Uterus (tissue), 4 donors: Measurements from ENCODE around the gene MICAL2. TPM values are rescaled to one million over a fixed set of nuclear protein-coding genes. Genes with fewer than 3 reads are reported as not detected.

ENCODE experiments used
- DNase-seq, 2 donors: peaks; one replicate each; pipeline ENCODE4 v3.0.0-alpha.2; 2019 to 2020
- H3K27ac ChIP-seq, 2 donors: fragments of 200-600 bp; sonication (generic); 1 replicate in 1 of 2; 2 replicates in 1 of 2; pipeline ENCODE4 v1.5.1; 2016 to 2018
- H3K27me3 ChIP-seq, 2 donors: fragments of 200-600 bp; sonication (generic); one replicate each; pipeline ENCODE4 v1.5.1; 2018 to 2019; ENCODE audit warnings: control low read depth in 1 of 2
- H3K36me3 ChIP-seq, 2 donors: fragments of 200-600 bp; sonication (generic); one replicate each; pipeline ENCODE4 v1.5.1; 2019; ENCODE audit warnings: control low read depth in 1 of 2
- H3K4me1 ChIP-seq, 2 donors: fragments of 200-600 bp; sonication (generic); one replicate each; pipeline ENCODE4 v1.5.1; 2018 to 2019; ENCODE audit warnings: control low read depth in 1 of 2
- H3K4me3 ChIP-seq, 2 donors: fragments of 200-600 bp; sonication (generic); 1 replicate in 1 of 2; 2 replicates in 1 of 2; pipeline ENCODE4 v1.5.1; 2018 to 2019; ENCODE audit warnings: mild to moderate bottlenecking in 1 of 2
- H3K9me3 ChIP-seq, 2 donors: fragments of 200-600 bp; sonication (generic); one replicate each; pipeline ENCODE4 v1.5.1; 2019; ENCODE audit warnings: control low read depth in 1 of 2
- POLR2A ChIP-seq, 2 donors: fragments of 450-650 bp; IDR thresholded peaks; one replicate each; pipeline ENCODE4 v1.6.1; 2016; ENCODE audit warnings: antibody characterized with exemption in 2 of 2, mild to moderate bottlenecking in 1 of 2, moderate library complexity in 1 of 2
- intact Hi-C: fragments of 100-400 bp; cut with DNase I; formaldehyde crosslinking; loops from one replicate; pipeline ENCODE4 v1.15.1; 2023; ENCODE audit warnings: low total_unique reads
- total RNA-seq, 4 donors: library from RNA; depleted of rRNA in 3 of 4; stranded (reverse); fragments of >200 nt in 3 of 4; gene quantifications; one replicate each; pipeline versions ENCODE4 v1.1.0 to v1.2.4, GENCODE V29; 2014 to 2023
- TF ChIP-seq, protein P1 (sequence below), 4 experiments: fragments of 200-600 bp in 2 of 4; fragments of 450-650 bp in 2 of 4; sonication (generic) in 2 of 4; IDR thresholded peaks; one replicate each; pipeline ENCODE4 v1.5.1; 2016 to 2019; ENCODE audit warnings: antibody characterized with exemption in 4 of 4, mild to moderate bottlenecking in 2 of 4, moderate library complexity in 1 of 4
- donor health status: DM: yes; HTN: yes; CAD: no.

Gene MICAL2
- total RNA-seq, 4 donors from 2014 or later, result 29.6 to 139 (median 53.1) TPM

DNA sequence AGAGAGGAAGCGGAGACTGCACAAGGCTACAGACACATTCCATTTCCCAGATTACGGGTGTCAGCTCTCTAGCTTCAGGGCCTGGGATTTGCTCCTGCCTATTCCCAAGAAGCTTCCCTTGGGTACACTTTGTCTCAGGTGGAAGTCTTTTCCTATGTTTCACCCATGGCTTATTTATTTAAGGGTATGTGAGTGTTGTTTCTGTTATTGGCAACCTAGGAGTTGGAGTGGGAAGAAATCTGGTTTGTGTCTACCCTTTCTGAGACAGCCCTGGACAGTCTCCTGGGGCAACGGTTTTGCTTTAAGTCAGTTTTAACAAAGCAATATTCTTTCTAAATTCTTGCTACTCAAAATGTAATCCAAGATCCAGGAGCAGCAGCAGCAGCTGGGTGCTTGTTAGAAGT is 127.0 kb downstream of the MICAL2 start:
- DNase-seq, result peak; percentile 40 to 55
- intact Hi-C loops, result loop anchor here (5.0 kb wide), 1 partner anchor 190 kb away; no protein-coding TSS in a partner anchor
- no peaks in the 10 kb centered on the region for H3K27me3 ChIP-seq
- no peak overlapping the region for H3K4me3 ChIP-seq
- H3K36me3 ChIP-seq, result no peaks in the 10 kb centered on the region
- TF ChIP-seq, protein P1, sequence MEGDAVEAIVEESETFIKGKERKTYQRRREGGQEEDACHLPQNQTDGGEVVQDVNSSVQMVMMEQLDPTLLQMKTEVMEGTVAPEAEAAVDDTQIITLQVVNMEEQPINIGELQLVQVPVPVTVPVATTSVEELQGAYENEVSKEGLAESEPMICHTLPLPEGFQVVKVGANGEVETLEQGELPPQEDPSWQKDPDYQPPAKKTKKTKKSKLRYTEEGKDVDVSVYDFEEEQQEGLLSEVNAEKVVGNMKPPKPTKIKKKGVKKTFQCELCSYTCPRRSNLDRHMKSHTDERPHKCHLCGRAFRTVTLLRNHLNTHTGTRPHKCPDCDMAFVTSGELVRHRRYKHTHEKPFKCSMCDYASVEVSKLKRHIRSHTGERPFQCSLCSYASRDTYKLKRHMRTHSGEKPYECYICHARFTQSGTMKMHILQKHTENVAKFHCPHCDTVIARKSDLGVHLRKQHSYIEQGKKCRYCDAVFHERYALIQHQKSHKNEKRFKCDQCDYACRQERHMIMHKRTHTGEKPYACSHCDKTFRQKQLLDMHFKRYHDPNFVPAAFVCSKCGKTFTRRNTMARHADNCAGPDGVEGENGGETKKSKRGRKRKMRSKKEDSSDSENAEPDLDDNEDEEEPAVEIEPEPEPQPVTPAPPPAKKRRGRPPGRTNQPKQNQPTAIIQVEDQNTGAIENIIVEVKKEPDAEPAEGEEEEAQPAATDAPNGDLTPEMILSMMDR (IDR thresholded peaks at IDR 0.05), result no peak
- TF ChIP-seq POLR2A (IDR thresholded peaks at IDR 0.05), result no peak
- H3K27ac ChIP-seq, result peak overlapping the region; percentile 71 to 77
- no peaks in the 10 kb centered on the region for H3K4me1 ChIP-seq
- H3K9me3 ChIP-seq, result no peaks in the 10 kb centered on the region

DNA sequence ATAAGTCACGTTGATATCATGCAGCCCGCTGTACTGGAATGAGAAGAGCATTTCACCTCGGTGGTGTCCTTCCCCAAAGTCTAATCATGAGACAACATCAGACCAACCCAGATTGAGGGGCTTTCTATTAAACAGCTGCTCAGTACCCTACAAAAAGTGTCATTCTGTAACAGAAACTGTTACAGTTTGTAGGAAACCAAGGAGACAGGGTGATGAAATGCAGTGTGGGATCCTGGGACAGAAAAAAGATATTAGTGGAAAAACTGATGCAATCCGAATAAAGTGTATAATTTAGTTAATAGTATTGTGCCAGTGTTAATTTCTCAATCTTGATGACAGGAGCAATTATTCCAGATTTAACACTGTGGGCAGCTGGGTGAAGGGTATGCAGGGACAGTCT is 128.0 kb downstream of the MICAL2 start:
- Histone ChIP-seq H3K4me1 (no peaks in the 10 kb centered on the region), H3K4me3 (no peak overlapping the region), H3K27me3 (no peaks in the 10 kb centered on the region), H3K9me3 (no peaks in the 10 kb centered on the region), H3K27ac (peak overlapping the region; percentile 71 to 77), H3K36me3 (no peaks in the 10 kb centered on the region)
- intact Hi-C loops, result loop anchor here (5.0 kb wide), 1 partner anchor 191 kb away; no protein-coding TSS in a partner anchor
- TF ChIP-seq, protein P1 (IDR thresholded peaks at IDR 0.05), result no peak
- TF ChIP-seq POLR2A (IDR thresholded peaks at IDR 0.05), result no peak
- DNase-seq, result no peak

GRCh38 chr11:12239396-12239795 is 129.0 kb downstream of the MICAL2 start:
- DNase-seq, result no peak
- no peaks in the 10 kb centered on the region for H3K4me1 ChIP-seq
- intact Hi-C loops, result loop anchor here (5.0 kb wide), 1 partner anchor 192 kb away; no protein-coding TSS in a partner anchor
- H3K4me3 ChIP-seq, result no peak overlapping the region
- TF ChIP-seq, protein P1 (IDR thresholded peaks at IDR 0.05), result no peak
- TF ChIP-seq POLR2A (IDR thresholded peaks at IDR 0.05), result no peak
- H3K27ac ChIP-seq, result peak overlapping the region in 1 of 2 donors; percentile 77
- H3K9me3 ChIP-seq, result no peaks in the 10 kb centered on the region
- no peaks in the 10 kb centered on the region for H3K27me3 ChIP-seq
- no peaks in the 10 kb centered on the region for H3K36me3 ChIP-seq

DNA sequence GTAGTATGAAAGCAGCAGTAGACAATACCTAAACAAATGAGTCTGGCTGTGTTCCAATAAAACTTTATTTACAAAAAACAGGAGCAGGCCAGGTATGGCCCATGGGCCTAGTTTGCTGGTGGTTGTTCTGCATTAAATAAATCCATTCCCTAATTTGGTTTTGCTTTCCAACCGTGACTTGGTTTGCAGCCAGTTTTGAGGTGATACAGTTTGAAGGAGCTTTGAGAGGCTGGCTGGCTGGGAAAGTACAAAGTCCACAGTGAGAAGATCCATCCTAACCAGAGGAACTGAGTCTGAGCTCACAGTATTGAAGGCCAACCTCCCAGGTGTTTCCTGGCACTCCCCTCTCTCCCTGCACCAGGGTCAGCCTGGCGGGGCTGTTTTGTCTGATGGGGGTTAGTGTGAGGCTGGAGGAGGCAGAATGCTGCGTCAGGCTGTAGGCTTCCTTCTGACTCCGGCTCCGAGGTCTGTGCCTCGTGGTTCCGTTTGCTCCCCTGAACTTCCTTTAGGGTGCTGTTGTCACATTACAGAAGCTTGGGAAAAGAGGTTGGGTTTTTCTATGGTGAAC is 129.5 kb downstream of the MICAL2 start:
- no peaks in the 10 kb centered on the region for H3K27me3 ChIP-seq
- intact Hi-C loops, result loop anchor here (5.0 kb wide), 1 partner anchor 193 kb away; no protein-coding TSS in a partner anchor
- no peaks in the 10 kb centered on the region for H3K9me3 ChIP-seq
- H3K4me1 ChIP-seq, result no peaks in the 10 kb centered on the region
- H3K36me3 ChIP-seq, result no peaks in the 10 kb centered on the region
- TF ChIP-seq POLR2A (IDR thresholded peaks at IDR 0.05), result no peak
- TF ChIP-seq, protein P1 (IDR thresholded peaks at IDR 0.05), result no peak
- no peak for DNase-seq
- H3K27ac ChIP-seq, result no peak overlapping the region
- no peak overlapping the region for H3K4me3 ChIP-seq

DNA sequence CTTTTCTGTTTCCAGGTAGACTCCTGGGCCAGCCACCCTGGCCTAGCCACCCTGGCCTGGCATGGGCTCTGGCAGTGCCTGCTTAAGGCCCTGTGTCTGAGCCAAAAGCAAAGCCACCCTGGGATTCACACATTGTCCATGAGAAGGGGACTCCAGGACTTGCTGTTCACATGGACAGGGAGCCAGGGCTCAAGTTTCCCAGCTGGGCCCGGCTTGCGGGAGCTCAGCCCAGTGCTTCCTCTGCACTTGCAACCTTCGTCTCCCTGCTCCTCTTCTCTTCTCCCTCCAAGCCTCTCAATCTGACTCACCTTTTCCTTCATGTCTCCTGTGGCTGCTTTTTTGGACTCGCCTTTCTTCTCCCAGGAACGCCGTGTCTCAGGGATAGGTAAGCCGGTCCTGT is 130.3 kb downstream of the MICAL2 start:
- H3K36me3 ChIP-seq, result no peaks in the 10 kb centered on the region
- no peak overlapping the region for H3K4me3 ChIP-seq
- no peak overlapping the region for H3K27ac ChIP-seq
- H3K9me3 ChIP-seq, result no peaks in the 10 kb centered on the region
- intact Hi-C loops, result no loop called here
- no peaks in the 10 kb centered on the region for H3K4me1 ChIP-seq
- DNase-seq, result no peak
- no peaks in the 10 kb centered on the region for H3K27me3 ChIP-seq
- TF ChIP-seq, protein P1 (IDR thresholded peaks at IDR 0.05), result no peak
- no peak for TF ChIP-seq POLR2A (IDR thresholded peaks at IDR 0.05)
